DMS53 treated with DMSO at 0.1 percent for 48 hours (cell line): ENCODE data around the gene CYTIP.

Experiments used
- DNase-seq: peaks from one replicate; lab custom pipeline; 2025; ENCODE audit not compliant: unreplicated experiment; lab: John Stamatoyannopoulos, UW

The CYTIP gene

DNA sequence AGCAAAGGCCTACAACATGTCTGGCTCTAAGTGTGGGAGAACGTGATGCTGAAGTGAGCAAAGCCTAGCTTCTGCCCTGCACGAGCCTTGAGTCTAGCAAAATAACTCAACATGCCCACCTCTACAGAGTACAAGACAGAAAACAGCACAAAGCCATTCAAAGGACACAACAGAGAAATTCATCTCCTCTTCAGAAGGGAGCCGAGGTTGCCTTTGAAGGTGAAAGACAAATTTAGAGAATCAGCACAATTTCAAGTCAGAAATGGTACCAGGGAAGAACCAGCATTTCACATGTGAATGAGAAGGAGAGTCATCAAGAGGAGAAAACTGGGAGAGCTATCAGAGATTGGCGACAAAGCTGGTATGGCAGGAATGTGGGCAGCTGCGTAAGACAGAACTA, 21.7 kb upstream of the CYTIP start:
- DNase-seq: no peak

- no peak for DNase-seq
These were observed 19.1 kb upstream of the CYTIP start for GRCh38 chr2:157463002-157463401.

- DNase-seq: no peak
These were observed 17.0 kb upstream of the CYTIP start for GRCh38 chr2:157460897-157461296.

GRCh38 chr2:157460384-157460837, 16.5 kb upstream of the CYTIP start:
- peak; percentile 44 for DNase-seq

GRCh38 chr2:157459486-157459885, 15.6 kb upstream of the CYTIP start:
- no peak for DNase-seq

GRCh38 chr2:157447741-157448140, 3.9 kb upstream of the CYTIP start:
- no peak for DNase-seq

DNA sequence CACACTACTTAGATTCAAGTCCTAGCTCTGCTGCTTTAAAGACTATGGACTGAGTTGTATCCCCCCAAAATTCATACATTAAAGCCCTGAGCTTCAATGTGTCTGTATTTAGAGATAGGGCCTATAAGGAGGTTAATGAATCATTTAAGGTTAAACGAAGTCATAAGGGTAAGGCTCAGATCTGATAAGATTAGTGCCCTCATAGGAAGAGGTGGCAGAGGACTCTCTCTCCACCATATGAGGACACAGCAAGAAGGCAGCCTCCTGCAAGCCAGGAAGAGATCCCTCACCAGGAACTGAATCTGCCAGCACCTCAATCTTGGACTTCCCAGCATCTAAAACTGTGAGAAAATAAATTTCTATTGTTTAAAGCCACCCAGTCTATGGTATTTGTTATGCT, 3.1 kb upstream of the CYTIP start:
- no peak for DNase-seq

DNA sequence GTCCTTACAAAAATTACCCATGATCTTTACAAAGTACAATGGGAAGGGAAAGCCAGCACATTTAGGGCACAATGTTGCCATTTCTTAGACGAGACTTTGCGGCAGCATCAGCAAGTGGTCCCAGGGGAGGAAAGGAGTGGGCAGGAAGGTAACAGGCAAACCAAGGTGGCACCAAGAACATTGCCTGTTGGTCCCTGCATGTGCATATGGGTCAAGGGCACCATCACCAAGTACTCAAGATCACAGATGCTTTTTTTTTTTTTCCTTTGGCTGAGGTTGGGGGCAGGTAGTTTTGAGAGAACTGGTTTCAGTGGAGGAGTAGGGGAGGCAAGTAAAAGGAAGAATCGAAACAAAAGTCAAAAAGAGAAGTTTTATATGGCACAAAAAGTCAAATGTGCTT, 752 bp upstream of the CYTIP start:
- DNase-seq: no peak

- DNase-seq: no peak
These were observed 799 bp downstream of the CYTIP start for GRCh38 chr2:157443090-157443489.

- no peak for DNase-seq
These were observed 1.3 kb downstream of the CYTIP start for GRCh38 chr2:157442636-157443035.

- no peak for DNase-seq
These were observed 1.7 kb downstream of the CYTIP start for GRCh38 chr2:157442191-157442590.

GRCh38 chr2:157441072-157441454, 2.8 kb downstream of the CYTIP start:
- DNase-seq: no peak

DNA sequence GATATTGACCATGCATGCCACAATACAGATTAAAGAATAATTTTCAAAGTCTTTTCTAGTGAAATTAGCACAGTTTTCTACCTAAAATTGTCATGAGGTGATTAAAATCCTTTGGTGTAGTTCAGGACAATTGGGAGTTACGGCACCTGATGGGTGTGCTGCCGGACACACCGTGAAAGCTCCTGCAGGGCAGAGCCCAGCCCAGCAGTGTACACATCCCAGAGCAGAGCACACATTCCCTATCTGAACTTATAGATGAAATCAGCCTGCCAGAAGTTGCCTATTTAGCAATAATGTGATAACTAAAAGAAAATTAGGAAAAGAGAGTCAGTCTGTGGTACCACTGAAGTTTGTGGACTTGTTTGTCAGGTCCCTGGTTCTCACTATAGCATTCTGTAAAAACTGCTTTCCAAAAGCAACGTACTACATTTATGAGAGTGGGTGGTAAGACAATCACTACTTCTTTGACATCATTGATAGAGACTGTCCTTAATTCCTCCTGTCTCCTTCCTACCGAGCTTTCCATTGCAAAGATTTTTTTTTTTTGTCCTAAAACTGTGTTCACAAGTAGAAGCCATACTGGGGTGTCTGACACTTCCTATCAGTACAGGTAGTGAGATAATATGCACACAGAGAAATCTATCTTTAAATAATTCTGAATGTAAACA, 3.4 kb downstream of the CYTIP start:
- DNase-seq: no peak

DNA sequence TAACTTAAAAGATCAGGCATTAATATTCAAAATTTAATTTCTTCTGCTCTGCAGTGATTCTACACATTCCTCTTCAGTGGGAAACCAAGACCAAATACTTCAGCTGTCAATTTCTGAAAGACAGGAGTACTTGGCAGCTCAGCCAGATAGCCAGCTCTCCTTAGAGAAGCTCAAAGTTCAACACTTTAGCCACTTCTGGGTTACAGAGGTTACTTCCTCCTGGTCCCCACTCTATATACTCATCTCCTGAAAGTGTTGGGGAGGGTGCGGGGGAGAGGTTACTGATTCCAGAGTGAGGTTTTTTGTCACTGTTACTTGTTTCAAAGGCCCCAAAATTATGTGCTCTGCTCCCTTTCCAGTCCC, 4.1 kb downstream of the CYTIP start:
- DNase-seq: no peak

DNA sequence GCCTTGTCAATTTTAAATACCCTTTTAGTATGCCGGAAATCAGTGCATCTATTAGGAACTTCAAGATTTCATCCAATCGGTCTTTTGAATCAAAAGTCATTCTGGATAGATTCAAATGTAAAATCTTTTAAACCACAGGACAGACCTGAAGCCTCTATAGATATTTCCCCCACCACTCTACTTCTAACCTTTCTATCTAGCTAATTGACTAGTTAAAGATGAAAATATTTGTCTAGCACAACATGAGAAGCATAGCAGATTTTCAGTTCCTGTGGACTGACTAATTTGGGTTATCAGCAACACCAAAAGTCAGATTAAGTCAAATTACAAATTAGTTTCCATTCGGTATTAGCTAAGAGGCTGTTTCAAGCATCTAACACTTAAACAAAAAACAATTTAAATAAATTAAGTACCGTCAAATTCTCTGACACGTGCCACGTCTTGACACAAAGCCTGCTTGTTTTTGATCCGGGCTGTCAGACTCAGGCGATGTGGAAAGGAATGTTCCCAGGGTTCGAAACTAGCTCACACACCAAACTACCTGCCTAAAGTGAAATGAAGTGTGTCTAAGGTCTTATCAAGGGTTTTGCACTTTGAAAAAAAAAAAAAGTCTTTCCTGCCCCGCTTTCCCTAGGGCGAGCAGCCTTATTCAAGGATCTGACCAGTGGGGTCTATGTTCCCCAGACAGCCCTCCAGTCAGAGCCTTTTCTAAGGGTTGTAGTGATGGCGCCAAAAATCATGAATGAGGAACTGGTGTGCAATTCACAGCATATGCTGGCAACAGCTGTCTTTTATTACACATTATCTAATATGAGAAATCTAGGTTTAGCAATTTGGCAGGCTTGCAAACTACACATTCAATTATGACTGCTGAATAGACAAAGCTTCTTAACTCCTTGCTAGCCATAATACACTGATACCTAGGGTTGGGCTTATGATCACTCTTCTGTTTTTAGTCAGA, 4.7 kb downstream of the CYTIP start:
- no peak for DNase-seq

GRCh38 chr2:157433394-157433793, 10.5 kb downstream of the CYTIP start:
- no peak for DNase-seq

DNA sequence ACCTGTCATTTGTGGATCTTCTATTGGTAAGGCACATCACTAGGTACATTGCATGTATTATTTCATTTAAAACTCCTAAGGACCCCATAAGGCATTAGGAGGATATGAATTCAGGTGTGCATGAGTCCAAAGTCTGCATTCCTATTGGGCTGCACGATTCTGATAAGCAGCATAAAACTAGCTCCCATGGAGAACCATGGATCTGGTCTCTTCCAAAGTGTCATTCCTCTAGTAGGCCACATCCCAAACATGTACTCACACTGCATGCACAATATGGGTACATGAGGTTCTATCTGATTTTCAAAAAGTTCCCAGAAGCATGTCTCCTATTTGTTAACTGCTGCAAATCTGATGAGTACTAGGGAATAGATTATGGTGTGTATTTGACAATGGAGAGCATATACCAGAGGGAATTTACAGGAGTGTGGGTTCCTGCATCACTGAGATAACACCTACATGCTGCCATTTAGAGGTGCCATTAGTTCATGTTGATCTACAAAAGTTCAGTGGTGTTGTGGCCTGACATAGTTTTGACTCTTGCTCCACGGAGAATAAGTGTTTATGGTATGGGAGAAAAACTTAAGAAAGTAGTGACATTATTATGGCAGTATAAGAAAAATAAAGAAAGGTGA, 11.3 kb downstream of the CYTIP start:
- DNase-seq: no peak

DNA sequence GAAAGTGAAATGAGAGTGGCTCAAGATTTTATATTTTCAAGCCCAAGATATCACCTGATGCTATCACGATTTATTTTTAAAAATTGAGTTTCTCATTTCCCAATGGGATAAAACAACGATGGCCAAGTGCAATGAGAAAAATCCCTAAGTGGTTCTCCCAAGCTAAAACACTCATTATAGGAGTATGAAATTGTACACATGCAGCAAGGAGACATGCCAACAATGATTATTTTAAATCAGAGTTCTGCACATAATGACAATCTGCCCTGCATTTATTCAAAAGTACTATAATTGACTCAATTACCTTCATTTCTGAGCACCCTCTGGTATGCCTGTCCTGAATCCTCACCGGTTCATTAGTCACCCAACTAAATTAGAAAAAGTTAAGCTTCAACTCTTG, 12.7 kb downstream of the CYTIP start:
- no peak for DNase-seq

DNA sequence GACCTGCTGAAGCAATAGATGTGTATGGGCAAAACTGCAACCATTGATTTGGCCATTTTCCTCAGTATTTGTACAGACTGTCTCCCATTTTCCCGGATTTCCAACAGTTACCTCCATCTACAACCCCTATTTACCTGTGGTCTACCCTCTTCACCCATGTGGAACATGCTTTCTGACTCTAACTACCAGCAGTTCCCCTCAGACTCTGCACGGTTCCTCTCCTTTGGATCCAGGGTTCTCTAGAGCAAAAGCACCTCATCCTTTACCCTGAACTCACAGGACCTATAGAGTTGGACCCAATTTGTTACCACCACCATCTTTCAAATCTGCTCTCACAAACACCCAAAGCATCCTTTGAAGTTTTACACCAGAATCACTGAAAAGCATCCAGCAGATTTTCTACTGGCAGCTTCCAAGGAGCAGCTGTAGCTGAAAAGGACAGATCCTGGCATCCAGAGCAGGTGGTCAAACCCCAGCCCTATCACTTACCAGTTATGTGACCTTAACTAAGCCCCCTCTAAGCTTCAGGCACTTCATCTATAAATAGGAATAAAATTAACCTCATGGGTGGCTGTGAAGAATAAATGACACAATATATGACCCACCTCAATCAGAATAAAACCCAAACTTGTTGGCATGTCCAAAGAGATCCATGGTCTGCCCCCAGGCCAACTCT, 15.3 kb downstream of the CYTIP start:
- DNase-seq: no peak

GRCh38 chr2:157427922-157428303, 16.0 kb downstream of the CYTIP start:
- no peak for DNase-seq
